Keratinocyte (primary cell): ENCODE measurements around the gene PXYLP1. TPM values are rescaled to one million over a fixed set of nuclear protein-coding genes. Genes with fewer than 3 reads are reported as not detected.

Source experiments
- DNase-seq: peaks from one replicate; pipeline ENCODE4 v3.0.0-alpha.2; 2011; ENCODE audit warnings: low read depth, missing footprints, low spot score
- FAIRE-seq: peaks from 2 replicates; lab custom pipeline; 2011; peaks lifted over from hg19 to GRCh38; lab: Jason Lieb, UNC
- H2AFZ ChIP-seq: 2 replicates; pipeline ENCODE4 v1.6.0; 2012; ENCODE audit warnings: low read length, control low read depth, inconsistent platforms; ENCODE audit not compliant: control insufficient read depth
- H3K27ac ChIP-seq: 2 replicates; pipeline ENCODE4 v1.5.1; 2011; ENCODE audit warnings: low read length; ENCODE audit not compliant: control insufficient read depth, insufficient read depth
- H3K27me3 ChIP-seq: 3 replicates; pipeline ENCODE4 v1.6.0; 2011; ENCODE audit warnings: low read length; ENCODE audit not compliant: control insufficient read depth, insufficient read depth; ENCODE audit errors: extremely low read depth
- H3K36me3 ChIP-seq, 2 experiments: 2 replicates in 1 of 2; 3 replicates in 1 of 2; pipeline ENCODE4 v1.5.1; 2011; ENCODE audit warnings: low read length in 2 of 2, mild to moderate bottlenecking in 1 of 2; ENCODE audit not compliant: control insufficient read depth in 2 of 2, insufficient read depth in 2 of 2; ENCODE audit errors: extremely low read depth in 1 of 2
- H3K4me1 ChIP-seq: 3 replicates; pipeline ENCODE4 v1.5.1; 2011; ENCODE audit warnings: low read length; ENCODE audit not compliant: control insufficient read depth, insufficient read depth; ENCODE audit errors: extremely low read depth
- H3K4me2 ChIP-seq: 3 replicates; pipeline ENCODE4 v1.6.0; 2011; ENCODE audit warnings: low read depth, low read length; ENCODE audit not compliant: control insufficient read depth, insufficient read depth; ENCODE audit errors: extremely low read depth
- H3K4me3 ChIP-seq, 3 experiments: fragments of 200-600 bp in 1 of 3; sonication (generic) in 1 of 3; 2 replicates in 2 of 3; 3 replicates in 1 of 3; pipeline ENCODE4 v1.5.1; 2011 to 2016; ENCODE audit warnings: low read length in 3 of 3, mild to moderate bottlenecking in 3 of 3, control low read depth in 2 of 3, inconsistent platforms in 1 of 3, low read depth in 1 of 3, mixed read lengths in 1 of 3, mixed run types in 1 of 3, moderate library complexity in 1 of 3; ENCODE audit not compliant: control insufficient read depth in 2 of 3, insufficient read depth in 2 of 3; ENCODE audit errors: extremely low read depth in 1 of 3
- H3K79me2 ChIP-seq: 2 replicates; pipeline ENCODE4 v1.6.0; 2012; ENCODE audit warnings: low read length; ENCODE audit not compliant: control insufficient read depth, insufficient read depth
- H3K9ac ChIP-seq: 3 replicates; pipeline ENCODE4 v1.6.0; 2011; ENCODE audit warnings: low read length; ENCODE audit not compliant: control insufficient read depth, insufficient read depth; ENCODE audit errors: extremely low read depth
- H3K9me1 ChIP-seq: 3 replicates; pipeline ENCODE4 v1.6.0; 2011; ENCODE audit warnings: low read length; ENCODE audit not compliant: control insufficient read depth, insufficient read depth; ENCODE audit errors: extremely low read depth
- H3K9me3 ChIP-seq: 2 replicates; pipeline ENCODE4 v1.5.1; 2012; ENCODE audit warnings: low read depth, low read length; ENCODE audit not compliant: control insufficient read depth
- H4K20me1 ChIP-seq: 3 replicates; pipeline ENCODE4 v1.6.0; 2011; ENCODE audit warnings: low read length; ENCODE audit not compliant: control insufficient read depth, insufficient read depth; ENCODE audit errors: extremely low read depth
- CTCF ChIP-seq, 3 experiments: IDR thresholded peaks in 1 of 3; conservative IDR thresholded peaks in 1 of 3; optimal IDR thresholded peaks in 1 of 3; 2 replicates in 2 of 3; 3 replicates in 1 of 3; pipeline versions ENCODE3 to v1.5.1; 2011; ENCODE audit warnings: low read length in 3 of 3, mild to moderate bottlenecking in 3 of 3, moderate library complexity in 2 of 3, control low read depth in 1 of 3, inconsistent platforms in 1 of 3; ENCODE audit not compliant: insufficient read depth in 2 of 3; ENCODE audit errors: extremely low read depth in 1 of 3
- EZH2 ChIP-seq: IDR thresholded peaks from one replicate; pipeline ENCODE4 v1.6.1; 2012; ENCODE audit warnings: inconsistent platforms, mild to moderate bottlenecking, low read length, moderate library complexity
- dilution Hi-C: fragments of 300-500 bp; cut with MboI; formaldehyde crosslinking; loops from one replicate; pipeline ENCODE4 v1.7.0; 2020; ENCODE audit warnings: low sequenced_read_pairs; ENCODE audit not compliant: extremely low pct_ligation_motif_present
- polyA plus RNA-seq, 5 experiments: library from polyadenylated mRNA; depleted of rRNA in 3 of 5; stranded (reverse) in 3 of 5; stranded (forward) in 1 of 5; unstranded in 1 of 5; fragments of >200 nt; gene quantifications; 1 replicate in 1 of 5; 2 replicates in 3 of 5; 3 replicates in 1 of 5; pipeline versions ENCODE4 v1.2.1 to v1.2.3, GENCODE V29; 2011 to 2012; ENCODE audit warnings: missing spikeins in 2 of 5, low read depth in 1 of 5, low replicate concordance in 1 of 5

The PXYLP1 gene
- polyA plus RNA-seq, 1 donor (not counting 4 experiments of a cell fraction or from before 2014, with no cell fraction given), result 3.0 TPM

GRCh38 chr3:141227216-141227615 lies 4.4 kb upstream of the PXYLP1 start:
- no peak overlapping the region for H3K9ac ChIP-seq
- no peaks in the 10 kb centered on the region for H3K79me2 ChIP-seq
- peaks cover 2% of the 10 kb centered on the region for H3K4me1 ChIP-seq
- TF ChIP-seq EZH2, result no peak
- TF ChIP-seq CTCF (optimal IDR thresholded peaks at IDR 0.05 in 1 of 3, IDR thresholded peaks at IDR 0.05 in 1 of 3, conservative IDR thresholded peaks at IDR 0.05 in 1 of 3; ENCODE audit: extremely low read depth in 1 of 3, insufficient read depth in 2 of 3, low read length in 3 of 3), result no peak
- H3K4me3 ChIP-seq, result no peak overlapping the region
- dilution Hi-C loops, result no loop called here
- DNase-seq (no peak), FAIRE-seq (no peak)
- H3K27me3 ChIP-seq, result peaks cover 2% of the 10 kb centered on the region
- no peak overlapping the region for H3K27ac ChIP-seq
- H3K9me3 ChIP-seq, result no peaks in the 10 kb centered on the region
- no peak overlapping the region for H3K4me2 ChIP-seq
- no peaks in the 10 kb centered on the region for H3K9me1 ChIP-seq
- H3K36me3 ChIP-seq, result no peaks in the 10 kb centered on the region
- H2AFZ ChIP-seq, result no peak overlapping the region
- H4K20me1 ChIP-seq, result no peaks in the 10 kb centered on the region

- peaks cover 2% of the 10 kb centered on the region for H3K27me3 ChIP-seq
- no peaks in the 10 kb centered on the region for H4K20me1 ChIP-seq
- dilution Hi-C loops, result no loop called here
- no peak overlapping the region for H3K4me3 ChIP-seq
- no peaks in the 10 kb centered on the region for H3K9me3 ChIP-seq
- FAIRE-seq (no peak), DNase-seq (no peak)
- peaks cover 7% of the 10 kb centered on the region for H3K4me1 ChIP-seq
- no peak overlapping the region for H3K27ac ChIP-seq
- H3K36me3 ChIP-seq, result no peaks in the 10 kb centered on the region
- H3K9ac ChIP-seq, result no peak overlapping the region
- H3K79me2 ChIP-seq, result no peaks in the 10 kb centered on the region
- H2AFZ ChIP-seq, result no peak overlapping the region
- TF ChIP-seq EZH2 (no peak), CTCF (optimal IDR thresholded peaks at IDR 0.05 in 1 of 3, IDR thresholded peaks at IDR 0.05 in 1 of 3, conservative IDR thresholded peaks at IDR 0.05 in 1 of 3; ENCODE audit: extremely low read depth in 1 of 3, insufficient read depth in 2 of 3, low read length in 3 of 3) (no peak)
- no peaks in the 10 kb centered on the region for H3K9me1 ChIP-seq
- no peak overlapping the region for H3K4me2 ChIP-seq
Observed at GRCh38 chr3:141227752-141228151, 3.9 kb upstream of the PXYLP1 start.
